Calu3 (cell line): ENCODE results near the gene DAGLA. TPM values are rescaled to one million over a fixed set of nuclear protein-coding genes. Genes with fewer than 3 reads are reported as not detected.
A peak's percentile ranks its signal among the peaks of the same experiment; 100 is the strongest.

Experiments used
- BruUV-seq: library from RNA; stranded (reverse); fragments of 400-500 nt; replicated peaks from 2 replicates; lab custom pipeline; 2021; lab: Mats Ljungman, UMichigan
- CTCF ChIA-PET: fragments of 300-600 bp; sonication (Branson Sonifier 250); formaldehyde crosslinking; loops from one replicate; lab custom pipeline; 2022; ENCODE audit warnings: antibody characterized with exemption; lab: Charles Lee
- DNase-seq: peaks from one replicate; pipeline ENCODE4 v3.0.0; 2022
- H3K27ac Mint-ChIP-seq: one replicate; pipeline ENCODE4 v1.8.0; 2022; ENCODE audit warnings: mixed read lengths; ENCODE audit not compliant: unreplicated experiment
- H3K27me3 Mint-ChIP-seq: one replicate; pipeline ENCODE4 v1.8.0; 2022; ENCODE audit warnings: mixed read lengths; ENCODE audit not compliant: unreplicated experiment
- H3K36me3 Mint-ChIP-seq: one replicate; pipeline ENCODE4 v1.8.0; 2022; ENCODE audit warnings: mild to moderate bottlenecking, moderate library complexity, mixed read lengths; ENCODE audit not compliant: insufficient read depth, unreplicated experiment
- H3K4me1 Mint-ChIP-seq: one replicate; pipeline ENCODE4 v1.8.0; 2022; ENCODE audit warnings: mild to moderate bottlenecking, low read depth, mixed read lengths; ENCODE audit not compliant: unreplicated experiment
- H3K4me3 Mint-ChIP-seq: one replicate; pipeline ENCODE4 v1.8.0; 2022; ENCODE audit warnings: mild to moderate bottlenecking, low read depth, moderate library complexity, mixed read lengths; ENCODE audit not compliant: unreplicated experiment
- H3K9me3 Mint-ChIP-seq: one replicate; pipeline ENCODE4 v1.8.0; 2022; ENCODE audit warnings: low read depth, mixed read lengths; ENCODE audit not compliant: unreplicated experiment
- CTCF ChIP-seq: fragments of 200-600 bp; IDR thresholded peaks from one replicate; pipeline ENCODE4 v1.8.0; 2022; ENCODE audit warnings: antibody characterized with exemption; ENCODE audit not compliant: unreplicated experiment
- intact Hi-C: fragments of 100-400 bp; cut with micrococcal nuclease; formaldehyde crosslinking; loops from one replicate; pipeline ENCODE4 v1.10.0; 2022; ENCODE audit not compliant: unreplicated experiment
- total RNA-seq: library from RNA; stranded (reverse); gene quantifications from 2 replicates; pipeline ENCODE4 v1.2.3, GENCODE V29; 2022

The DAGLA gene
- total RNA-seq, 1 experiment from 2014 or later: 7.5 TPM

- H3K27ac Mint-ChIP-seq: no peak overlapping the region
- peaks cover 37% of the 10 kb centered on the region for H3K36me3 Mint-ChIP-seq
- H3K9me3 Mint-ChIP-seq: no peaks in the 10 kb centered on the region
- H3K4me1 Mint-ChIP-seq: peaks cover 27% of the 10 kb centered on the region
- no peak for TF ChIP-seq CTCF
- no peaks in the 10 kb centered on the region for H3K27me3 Mint-ChIP-seq
- H3K4me3 Mint-ChIP-seq: no peak overlapping the region
- CTCF ChIA-PET: no interaction called here
- no peak for DNase-seq
- intact Hi-C loops: no loop called here
- no TSS peak for BruUV-seq
Observed at GRCh38 chr11:61749591-61750217, 69.5 kb downstream of the DAGLA start.

GRCh38 chr11:61750631-61751273 lies 70.6 kb downstream of the DAGLA start:
- Mint-ChIP-seq H3K27me3 (no peaks in the 10 kb centered on the region), H3K27ac (no peak overlapping the region), H3K4me1 (peaks cover 37% of the 10 kb centered on the region), H3K9me3 (no peaks in the 10 kb centered on the region), H3K4me3 (peak overlapping the region; percentile 99), H3K36me3 (peaks cover 39% of the 10 kb centered on the region)
- no peak for DNase-seq
- no TSS peak for BruUV-seq
- no peak for TF ChIP-seq CTCF
- CTCF ChIA-PET: interaction anchor here (0.9 kb wide), 1 partner anchor 41 kb away, joined by 3 read pairs; no protein-coding TSS in a partner anchor
- intact Hi-C loops: no loop called here

- no peak overlapping the region for H3K27ac Mint-ChIP-seq
- peaks cover 40% of the 10 kb centered on the region for H3K36me3 Mint-ChIP-seq
- DNase-seq: no peak
- peaks cover 43% of the 10 kb centered on the region for H3K4me1 Mint-ChIP-seq
- intact Hi-C loops: no loop called here
- BruUV-seq: no TSS peak
- CTCF ChIA-PET: interaction anchor here (0.6 kb wide), 1 partner anchor 24 kb away, joined by 8 read pairs; no protein-coding TSS in a partner anchor
- H3K9me3 Mint-ChIP-seq: no peaks in the 10 kb centered on the region
- no peak for TF ChIP-seq CTCF
- peak overlapping the region; percentile 99 for H3K4me3 Mint-ChIP-seq
- no peaks in the 10 kb centered on the region for H3K27me3 Mint-ChIP-seq
Observed at GRCh38 chr11:61751384-61751783, 71.2 kb downstream of the DAGLA start.

- intact Hi-C loops: no loop called here
- peak; percentile 80 for DNase-seq
- Mint-ChIP-seq H3K9me3 (no peaks in the 10 kb centered on the region), H3K27ac (peak within 1 kb of the TSS; percentile 94), H3K27me3 (no peaks in the 10 kb centered on the region), H3K36me3 (peaks cover 48% of the 10 kb centered on the region), H3K4me1 (peaks cover 53% of the 10 kb centered on the region), H3K4me3 (peak within 1 kb of the TSS; percentile 99)
- peak; percentile 32 for TF ChIP-seq CTCF
- no TSS peak for BruUV-seq
- CTCF ChIA-PET: interaction anchor here (1.1 kb wide), 1 partner anchor 36 kb away, joined by 8 read pairs; no protein-coding TSS in a partner anchor
Observed at GRCh38 chr11:61752117-61752924, 72.1 kb downstream of the DAGLA start, which contains the start of gene MYRF. TSS of gene MYRF (plus strand) at chr11:61752636. CDS start at chr11:61752745, 109 bp downstream.
